ENCODE results near the gene SPATA9.
"Not testable (repeated sequence)": the region's sequence is repeated elsewhere in the genome, so short reads cannot be mapped to it uniquely, and the experiment has no call there.

Gene SPATA9

GRCh38 chr5:95715799-95716461, 33.1 kb upstream of the SPATA9 start:
- DNase-seq = no peak

GRCh38 chr5:95713960-95714710, 31.3 kb upstream of the SPATA9 start:
- DNase-seq = no peak

GRCh38 chr5:95713246-95713645, 30.5 kb upstream of the SPATA9 start:
- DNase-seq = not testable (repeated sequence)

GRCh38 chr5:95712347-95712958, 29.7 kb upstream of the SPATA9 start:
- DNase-seq = no peak

GRCh38 chr5:95711501-95712346, 28.9 kb upstream of the SPATA9 start:
- no peak for DNase-seq

- DNase-seq = not testable (repeated sequence)
Observed at GRCh38 chr5:95710651-95711500, 28.1 kb upstream of the SPATA9 start.

GRCh38 chr5:95709967-95710650, 27.3 kb upstream of the SPATA9 start:
- DNase-seq = no peak

- no peak for DNase-seq
Observed at GRCh38 chr5:95708876-95709275, 26.1 kb upstream of the SPATA9 start.

- DNase-seq = not testable (repeated sequence)
Observed at GRCh38 chr5:95707534-95708188, 24.9 kb upstream of the SPATA9 start.

GRCh38 chr5:95707055-95707454, 24.3 kb upstream of the SPATA9 start:
- no peak for DNase-seq

GRCh38 chr5:95706196-95706595, 23.4 kb upstream of the SPATA9 start:
- not testable (repeated sequence) for DNase-seq

GRCh38 chr5:95704150-95704549, 21.4 kb upstream of the SPATA9 start:
- no peak for DNase-seq

- DNase-seq = no peak
Observed at GRCh38 chr5:95701074-95701473, 18.3 kb upstream of the SPATA9 start.

GRCh38 chr5:95699337-95699736, 16.5 kb upstream of the SPATA9 start:
- DNase-seq = no peak

GRCh38 chr5:95697781-95698681, 15.2 kb upstream of the SPATA9 start:
- DNase-seq = no peak

GRCh38 chr5:95690333-95690732, 7.5 kb upstream of the SPATA9 start:
- no peak for DNase-seq

GRCh38 chr5:95689680-95690079, 6.9 kb upstream of the SPATA9 start:
- DNase-seq = no peak

GRCh38 chr5:95686651-95687050, 3.9 kb upstream of the SPATA9 start:
- no peak for DNase-seq

- DNase-seq = no peak
Observed at GRCh38 chr5:95684361-95684760, 1.6 kb upstream of the SPATA9 start.

GRCh38 chr5:95673081-95673480, 9.7 kb downstream of the SPATA9 start:
- no peak for DNase-seq

All from CD4-positive, alpha-beta T cell treated with Interleukin-17A for 4 hours (primary cell).